Astrocyte of the hippocampus (primary cell): ENCODE results near the gene KRTAP10-7.
"Not testable (repeated sequence)": the region's sequence is repeated elsewhere in the genome, so short reads cannot be mapped to it uniquely, and the experiment has no call there.

Source experiments
- DNase-seq: peaks from one replicate; pipeline ENCODE4 v3.0.0; 2011; ENCODE audit warnings: low read depth, low spot score

Gene KRTAP10-7, protein sequence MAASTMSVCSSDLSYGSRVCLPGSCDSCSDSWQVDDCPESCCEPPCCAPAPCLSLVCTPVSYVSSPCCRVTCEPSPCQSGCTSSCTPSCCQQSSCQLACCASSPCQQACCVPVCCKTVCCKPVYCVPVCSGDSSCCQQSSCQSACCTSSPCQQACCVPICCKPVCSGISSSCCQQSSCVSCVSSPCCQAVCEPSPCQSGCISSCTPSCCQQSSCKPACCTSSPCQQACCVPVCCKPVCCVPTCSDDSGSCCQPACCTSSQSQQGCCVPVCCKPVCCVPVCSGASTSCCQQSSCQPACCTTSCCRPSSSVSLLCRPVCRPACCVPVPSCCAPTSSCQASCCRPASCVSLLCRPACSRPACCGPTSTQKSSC

DNA sequence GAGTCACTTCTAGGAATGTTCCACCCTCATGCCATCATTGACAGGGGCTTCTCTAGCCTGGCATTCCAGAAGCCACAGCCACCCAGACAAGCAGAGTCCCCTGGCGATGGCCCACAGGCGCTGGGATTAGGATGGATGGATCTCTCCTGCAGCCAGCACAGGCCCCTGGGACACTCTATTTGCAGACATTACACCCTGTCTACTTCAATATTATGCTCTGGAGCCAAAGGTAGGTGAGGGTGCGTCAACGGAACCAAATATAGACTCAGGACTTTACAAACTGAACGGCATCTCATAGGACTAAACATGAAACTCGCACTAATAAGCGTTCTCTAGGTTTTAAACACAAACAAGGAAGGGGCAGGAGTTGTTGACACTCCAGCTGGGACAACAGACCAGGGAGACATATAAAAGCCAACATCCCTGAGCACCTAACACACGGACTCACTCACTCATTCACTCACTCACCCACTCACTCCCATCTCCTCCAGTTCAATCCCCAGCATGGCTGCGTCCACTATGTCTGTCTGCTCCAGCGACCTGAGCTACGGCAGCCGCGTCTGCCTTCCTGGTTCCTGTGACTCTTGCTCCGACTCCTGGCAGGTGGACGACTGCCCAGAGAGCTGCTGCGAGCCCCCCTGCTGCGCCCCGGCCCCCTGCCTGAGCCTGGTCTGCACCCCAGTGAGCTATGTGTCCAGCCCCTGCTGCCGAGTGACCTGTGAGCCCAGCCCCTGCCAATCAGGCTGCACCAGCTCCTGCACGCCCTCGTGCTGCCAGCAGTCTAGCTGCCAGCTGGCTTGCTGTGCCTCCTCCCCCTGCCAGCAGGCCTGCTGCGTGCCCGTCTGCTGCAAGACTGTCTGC, at the start of gene KRTAP10-7:
Gene KRTAP10-7, plus strand, starts transcription at position 480 of the 861 bp plus-strand sequence. Its CDS starts 25 bp downstream, at position 505.
- not testable (repeated sequence) for DNase-seq

DNA sequence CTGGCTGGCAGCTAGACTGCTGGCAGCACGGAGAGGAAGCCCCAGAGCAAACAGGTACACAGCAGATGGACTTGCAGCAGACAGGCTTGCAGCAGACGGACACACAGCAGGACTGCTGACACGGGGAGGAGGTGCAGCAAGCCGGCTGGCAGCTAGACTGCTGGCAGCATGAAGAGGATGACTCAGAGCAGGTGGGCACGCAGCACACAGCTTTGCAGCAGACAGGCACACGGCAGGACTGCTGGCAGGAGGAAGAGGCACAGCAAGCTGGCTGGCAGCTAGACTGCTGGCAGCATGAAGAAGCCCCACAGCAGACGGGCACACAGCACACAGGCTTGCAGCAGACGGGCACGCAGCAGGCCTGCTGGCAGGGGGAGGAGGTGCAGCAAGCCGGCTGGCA, 49.6 kb upstream of the KRTAP10-7 start:
- DNase-seq = no peak

DNA sequence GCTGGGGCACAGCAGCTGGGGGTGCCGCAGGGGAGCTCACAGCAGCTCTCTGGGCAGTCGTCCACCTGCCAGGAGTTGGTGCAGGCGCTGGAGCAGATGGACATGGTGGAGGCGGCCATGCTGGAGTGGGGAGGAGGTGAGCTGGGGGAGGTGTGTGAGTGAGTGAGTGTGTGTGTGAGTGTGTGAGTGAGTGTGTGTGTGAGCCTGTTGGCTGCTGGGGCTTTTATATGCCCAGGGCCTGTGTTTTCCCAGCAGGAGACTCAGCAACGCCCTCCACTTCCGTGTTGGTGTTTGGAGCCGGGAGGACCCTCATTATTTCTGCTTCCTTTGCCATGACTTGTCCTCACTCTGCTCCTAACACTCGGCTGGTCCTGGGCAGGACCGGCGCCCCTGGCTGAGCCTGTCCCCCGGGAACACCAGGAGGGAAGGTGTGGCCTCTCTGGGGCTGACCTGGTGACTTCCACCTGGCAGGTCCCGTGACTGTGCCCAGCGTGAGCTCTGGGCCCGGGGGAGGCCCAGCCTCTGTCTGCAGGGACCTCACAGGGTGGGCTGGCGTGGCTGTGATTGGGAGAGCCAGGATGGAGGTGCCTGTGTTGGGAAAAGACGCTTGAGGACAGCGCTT, 48.9 kb upstream of the KRTAP10-7 start, which contains the start of gene KRTAP10-2:
Gene KRTAP10-2, minus strand, starts transcription at position 166 of the 622 bp plus-strand sequence. Its CDS starts 47 bp downstream, at position 119.
- no peak for DNase-seq

DNA sequence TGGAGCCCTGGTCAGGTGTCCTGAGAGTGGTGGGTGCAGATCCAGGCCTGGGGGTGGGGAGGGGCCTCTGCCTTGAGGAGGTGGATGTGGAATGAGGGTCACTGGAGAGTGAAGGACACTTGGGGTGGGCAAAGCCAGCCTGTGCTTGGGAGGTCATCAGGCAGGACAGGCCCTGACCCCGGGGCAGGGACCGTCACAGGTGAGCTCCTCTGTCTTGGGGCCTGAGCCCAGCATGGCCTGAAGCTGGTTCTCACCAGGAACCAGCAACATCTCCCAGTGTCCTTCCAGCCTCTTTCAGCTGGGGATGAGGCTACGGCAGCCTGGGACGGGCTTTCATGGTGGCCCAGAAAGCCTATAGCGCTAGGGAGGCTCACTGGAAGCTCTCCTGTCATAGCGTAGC, 48.3 kb upstream of the KRTAP10-7 start:
- no peak for DNase-seq

DNA sequence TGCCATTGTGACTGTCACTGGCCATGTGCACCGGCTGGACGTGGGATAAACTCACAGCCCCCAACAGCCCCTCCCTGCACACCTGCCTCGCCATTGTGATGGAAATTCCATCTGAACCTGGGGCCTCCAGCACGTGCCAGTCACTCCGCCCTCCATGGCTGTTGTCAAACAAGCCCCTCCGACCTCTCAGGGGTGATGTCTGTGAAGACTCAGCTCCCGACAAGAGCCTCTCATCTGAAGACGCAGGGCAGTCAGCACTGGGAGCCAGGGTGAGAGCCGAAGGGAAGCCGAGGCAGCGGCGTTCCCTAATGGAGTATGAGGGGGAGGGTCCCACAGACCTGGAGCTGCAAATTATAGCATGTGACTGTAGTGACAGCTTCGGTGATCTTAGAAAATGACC, 47.7 kb upstream of the KRTAP10-7 start:
- no peak for DNase-seq

DNA sequence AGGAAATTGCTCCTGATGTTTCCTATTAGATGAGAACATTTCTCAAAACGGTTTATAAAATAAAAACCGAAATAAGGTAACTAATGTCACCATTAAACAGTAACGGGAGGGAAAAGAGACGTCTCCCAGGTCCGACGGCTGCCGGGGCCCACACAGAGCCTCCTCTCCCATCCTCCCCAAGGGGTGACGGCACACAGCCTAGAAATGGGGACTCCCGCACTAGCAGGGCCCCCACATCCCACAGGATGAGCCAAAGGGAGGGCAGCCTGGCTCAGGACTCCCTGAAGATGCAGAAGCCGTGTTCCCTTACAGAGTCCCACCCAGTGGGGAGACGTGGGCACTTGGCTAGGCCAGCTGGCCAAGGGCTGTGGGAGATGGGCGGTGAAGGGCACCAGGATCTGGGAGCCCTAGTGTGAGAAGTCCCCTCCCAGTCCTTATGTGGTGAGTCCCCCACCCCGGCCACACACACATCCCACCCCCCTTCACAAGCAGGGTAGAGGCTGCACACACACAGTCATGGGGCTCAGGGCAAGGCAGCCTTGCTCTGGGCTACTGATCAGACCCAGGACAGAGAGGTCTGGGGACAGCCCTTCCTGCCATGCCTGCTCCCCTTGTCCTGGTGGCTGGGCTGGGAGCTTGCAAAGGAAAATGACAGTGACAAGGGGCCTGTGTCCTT, 45.1 kb upstream of the KRTAP10-7 start:
- no peak for DNase-seq

DNA sequence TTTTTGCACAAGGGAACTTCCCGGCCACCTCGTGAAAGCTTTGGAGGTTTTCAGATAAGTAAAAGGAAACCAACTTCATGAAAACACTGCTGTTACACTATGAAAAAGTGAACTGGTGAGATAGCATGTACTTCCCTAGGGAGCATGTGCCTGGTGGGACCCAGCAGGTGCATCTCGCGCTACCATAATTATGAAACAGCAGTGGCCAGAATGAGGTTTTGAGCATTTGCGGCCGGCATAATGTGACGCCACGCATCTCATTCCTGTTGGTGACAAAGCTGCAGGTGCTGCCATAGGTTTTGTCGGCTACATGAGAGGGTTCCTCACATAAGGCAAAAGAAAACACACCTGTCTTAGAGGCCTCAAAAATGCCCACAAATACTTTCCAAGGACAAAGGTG, 43.5 kb upstream of the KRTAP10-7 start:
- DNase-seq = no peak

DNA sequence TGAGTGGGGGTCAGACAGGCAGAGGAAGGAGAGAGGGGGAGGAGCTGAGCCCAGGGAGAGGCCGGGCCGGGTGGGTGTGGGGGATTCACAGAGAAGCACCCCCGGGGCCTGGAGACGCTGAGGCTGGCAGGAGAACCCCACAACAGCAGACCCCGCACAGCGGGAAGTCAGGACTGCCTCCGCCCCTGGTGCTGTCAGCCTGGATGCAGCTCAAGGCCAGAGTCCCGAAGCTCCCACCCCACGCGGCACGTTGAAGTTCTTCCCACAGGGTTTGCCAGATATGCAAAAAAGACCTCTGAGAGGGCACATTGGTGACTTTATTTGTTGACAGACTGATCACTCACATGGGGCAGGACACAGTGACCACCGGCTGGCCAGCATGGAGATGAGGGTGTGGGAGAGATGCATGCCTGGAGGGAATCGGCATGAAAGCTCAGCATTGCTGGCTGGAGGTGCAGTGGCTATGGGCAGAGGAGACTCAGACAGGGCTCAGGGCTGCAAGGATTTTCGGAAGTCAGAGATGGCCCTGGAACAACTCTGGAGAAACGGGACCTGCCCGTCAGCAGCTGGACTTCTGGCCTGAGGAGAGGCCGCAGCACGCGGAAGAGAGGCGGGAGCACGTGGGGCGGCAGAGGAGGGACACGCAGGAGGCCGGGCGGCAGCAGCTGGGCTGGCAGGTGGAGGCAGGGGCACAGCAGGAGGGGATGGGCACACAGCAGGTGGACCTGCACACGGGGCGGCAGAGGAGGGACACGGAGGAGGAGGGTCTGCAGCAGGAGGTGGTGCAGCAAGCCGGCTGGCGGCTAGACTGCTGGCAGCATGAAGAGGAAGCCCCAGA, 42.7 kb upstream of the KRTAP10-7 start:
- no peak for DNase-seq

DNA sequence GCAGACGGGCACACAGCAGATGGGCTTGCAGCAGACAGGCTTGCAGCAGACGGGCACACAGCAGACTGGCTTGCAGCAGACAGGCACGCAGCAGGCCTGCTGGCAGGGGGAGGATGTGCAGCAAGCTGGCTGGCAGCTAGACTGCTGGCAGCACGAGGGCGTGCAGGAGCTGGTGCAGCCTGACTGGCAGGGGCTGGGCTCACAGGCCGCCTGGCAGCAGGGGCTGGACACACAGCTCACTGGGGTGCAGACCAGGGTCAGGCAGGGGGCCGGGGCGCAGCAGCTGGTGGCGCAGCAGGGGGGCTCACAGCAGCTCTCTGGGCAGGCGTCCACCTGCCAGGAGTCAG, 42.1 kb upstream of the KRTAP10-7 start:
- not testable (repeated sequence) for DNase-seq

DNA sequence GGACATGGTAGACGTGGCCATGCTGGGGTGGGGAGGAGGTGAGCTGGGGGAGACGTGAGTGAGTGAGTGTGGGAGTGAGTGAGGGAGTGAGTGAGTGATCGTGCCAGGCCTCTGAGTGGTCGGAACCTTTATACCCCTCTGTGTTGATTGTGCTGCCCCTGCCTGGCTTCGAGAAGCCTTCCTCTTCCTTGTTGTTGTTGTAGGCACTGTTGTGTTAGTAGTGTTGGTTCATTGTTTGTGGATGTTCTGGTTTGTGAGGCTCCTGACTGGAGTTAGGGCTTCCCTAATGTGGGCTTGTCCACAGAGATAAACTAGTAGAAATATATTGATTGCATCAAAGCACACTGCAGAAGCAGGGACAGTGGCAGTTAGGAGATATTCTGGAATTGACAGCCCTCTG, 41.7 kb upstream of the KRTAP10-7 start, which contains the start of gene KRTAP10-3:
Gene KRTAP10-3, minus strand, starts transcription at position 101 of the 400 bp plus-strand sequence. Its CDS starts 80 bp downstream, at position 21.
- no peak for DNase-seq

DNA sequence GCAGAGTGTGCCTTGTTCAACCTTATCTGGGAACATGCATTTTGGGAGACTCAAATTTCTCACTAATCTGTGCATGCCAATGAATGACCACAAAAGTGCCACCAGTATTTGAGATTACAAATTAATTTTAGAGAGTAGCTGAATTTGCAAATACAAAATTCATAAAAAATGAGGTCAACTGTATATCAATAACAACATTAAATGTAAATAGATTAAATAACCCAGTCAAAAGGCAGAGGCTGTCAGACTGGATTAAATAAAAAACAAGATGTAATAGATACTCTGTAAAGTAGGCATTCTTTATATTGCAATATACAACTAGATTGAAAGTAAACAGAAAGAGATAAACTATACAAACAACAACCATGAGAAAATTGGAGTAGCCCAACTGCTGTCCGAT, 36.3 kb upstream of the KRTAP10-7 start:
- DNase-seq = no peak

DNA sequence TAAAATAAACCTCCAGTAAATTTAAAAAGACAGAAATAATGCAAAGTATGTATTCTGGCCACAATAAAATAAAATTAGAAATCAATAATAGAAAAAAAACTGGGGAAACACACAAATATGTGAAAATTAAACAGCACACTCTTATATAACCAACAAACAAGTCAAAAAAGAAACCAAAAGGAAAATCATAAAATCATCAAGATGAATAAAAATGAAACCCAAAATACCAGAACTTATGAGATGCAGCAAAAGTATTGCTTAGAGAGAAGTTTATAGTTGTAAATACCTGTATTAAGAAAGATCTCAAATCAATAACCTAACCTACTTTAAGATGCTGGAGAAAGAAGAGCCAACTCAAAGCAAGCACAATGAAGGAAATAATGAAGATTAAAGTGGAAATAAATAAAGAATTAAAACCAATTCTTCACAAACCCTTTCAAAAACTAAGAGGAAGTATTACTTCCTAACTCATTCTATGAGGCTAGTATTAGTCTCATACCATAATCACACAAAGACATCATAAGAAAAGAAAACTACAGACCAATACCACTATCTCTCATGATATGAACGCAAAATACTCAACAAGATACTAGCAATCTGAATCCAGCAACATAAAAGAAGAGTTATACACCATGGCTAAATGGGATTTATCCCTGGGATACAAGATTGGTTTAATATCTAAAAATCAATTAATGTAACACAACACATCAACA, 35.4 kb upstream of the KRTAP10-7 start:
- no peak for DNase-seq

DNA sequence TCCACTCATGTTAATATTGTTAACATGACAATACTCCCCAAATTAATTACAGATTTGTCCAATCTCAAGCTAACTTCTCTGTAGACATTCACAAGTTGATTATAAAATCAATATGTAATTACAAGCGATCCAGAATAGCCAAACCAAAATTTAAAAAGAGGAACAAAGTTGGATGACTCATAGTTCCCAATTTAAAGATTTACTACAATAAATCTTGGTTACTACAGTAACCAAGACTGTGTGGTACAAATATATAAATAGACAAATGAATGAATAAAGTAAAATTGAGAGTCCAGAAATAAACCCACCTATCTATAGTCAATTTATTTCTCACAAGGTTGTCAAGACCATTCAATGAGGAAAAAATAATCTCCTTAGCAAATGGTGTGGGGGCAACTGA, 34.0 kb upstream of the KRTAP10-7 start:
- no peak for DNase-seq

DNA sequence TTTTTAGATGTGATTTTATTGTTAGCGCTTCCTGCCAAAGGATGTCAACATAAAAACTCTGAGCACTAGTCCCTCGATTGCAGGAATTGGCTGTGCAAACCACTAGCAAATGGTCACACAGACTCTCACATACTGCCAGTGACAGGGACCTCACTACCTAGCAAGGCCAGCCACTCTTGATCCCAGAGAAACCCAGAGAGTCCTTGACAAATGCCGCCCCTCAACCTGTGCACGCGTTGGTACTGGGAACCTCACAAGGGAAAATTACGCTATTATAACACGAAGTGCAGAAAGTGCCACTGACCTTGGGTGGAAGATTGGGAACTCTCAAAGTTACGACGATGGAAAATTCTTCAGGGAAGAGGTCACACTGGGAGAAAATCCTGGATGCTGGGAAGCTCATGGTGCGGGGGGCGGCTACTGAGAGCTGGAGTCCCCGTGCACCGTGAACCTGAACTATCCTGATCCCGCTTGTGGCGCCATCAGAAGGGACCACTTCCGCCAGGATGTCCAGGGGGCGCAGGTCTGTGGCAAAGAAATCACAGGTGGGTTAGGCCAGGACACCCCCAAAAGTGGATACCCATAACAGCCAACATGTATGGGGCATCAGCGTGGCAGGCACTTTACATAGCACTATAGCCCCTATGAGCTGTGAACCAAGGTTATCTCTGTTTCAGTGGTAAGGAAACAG, 32.8 kb upstream of the KRTAP10-7 start:
- DNase-seq = no peak

DNA sequence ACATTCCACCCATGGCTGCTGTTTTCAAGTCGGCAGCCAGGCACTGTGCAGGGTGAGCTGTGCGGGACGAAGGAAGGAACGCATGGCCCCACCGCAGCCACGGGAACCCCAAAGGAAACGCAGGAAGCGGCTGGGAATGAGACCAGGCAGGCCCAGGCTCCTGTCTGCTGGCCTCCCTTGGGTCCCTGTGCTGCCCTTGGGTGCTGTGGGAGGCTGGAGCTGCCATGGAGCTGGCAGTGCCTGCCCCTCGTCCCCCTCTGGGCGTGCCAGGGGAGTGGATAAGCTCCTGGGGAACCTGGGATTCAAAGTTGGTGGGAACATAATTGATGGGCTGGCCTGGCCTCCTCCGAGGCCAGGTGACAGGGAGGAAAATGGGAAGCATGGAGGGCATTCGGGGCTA, 32.1 kb upstream of the KRTAP10-7 start:
- no peak for DNase-seq

DNA sequence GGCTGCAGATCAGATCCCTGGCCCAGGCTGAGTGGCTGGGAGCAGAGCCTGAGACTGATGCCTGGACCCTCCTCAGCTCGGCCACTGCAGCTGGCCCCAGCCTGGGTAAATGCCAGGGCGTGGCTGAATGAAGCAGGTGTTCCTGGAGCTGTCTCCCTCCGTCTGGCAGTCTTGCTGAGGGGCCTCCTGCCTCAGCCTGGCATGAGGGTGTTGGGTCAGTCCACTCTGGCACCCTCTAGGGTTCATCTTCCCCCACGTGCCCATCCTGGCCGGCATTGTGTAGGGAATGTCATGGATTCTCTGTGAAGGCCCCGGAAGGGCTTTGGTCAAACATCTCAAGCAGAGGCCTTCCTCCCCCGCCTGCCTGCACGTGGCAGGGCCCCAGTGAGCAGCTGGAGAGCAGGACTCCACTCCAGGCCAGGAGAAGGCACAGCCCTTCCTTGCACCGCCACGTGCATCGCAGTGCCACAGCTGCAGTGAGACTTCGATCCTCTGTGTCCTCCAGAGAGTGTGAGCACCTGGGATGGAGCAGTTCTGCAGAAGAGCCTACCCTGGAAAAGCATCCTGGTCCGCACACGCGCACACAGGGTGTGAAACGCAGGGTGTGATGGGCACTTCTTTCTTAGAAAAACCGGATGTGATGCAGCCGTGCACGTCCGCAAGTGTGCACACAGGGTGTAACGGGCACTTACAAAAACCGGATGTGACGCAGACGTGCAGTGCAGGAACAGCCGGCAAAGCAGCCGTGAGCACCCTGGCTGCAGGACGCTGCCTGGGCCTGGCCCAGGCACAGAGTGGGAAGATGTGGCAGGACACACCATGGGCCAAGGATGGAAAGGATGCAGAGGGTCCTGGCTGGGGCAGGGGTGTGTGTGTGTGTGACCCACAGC, 31.5 kb upstream of the KRTAP10-7 start:
- no peak for DNase-seq

DNA sequence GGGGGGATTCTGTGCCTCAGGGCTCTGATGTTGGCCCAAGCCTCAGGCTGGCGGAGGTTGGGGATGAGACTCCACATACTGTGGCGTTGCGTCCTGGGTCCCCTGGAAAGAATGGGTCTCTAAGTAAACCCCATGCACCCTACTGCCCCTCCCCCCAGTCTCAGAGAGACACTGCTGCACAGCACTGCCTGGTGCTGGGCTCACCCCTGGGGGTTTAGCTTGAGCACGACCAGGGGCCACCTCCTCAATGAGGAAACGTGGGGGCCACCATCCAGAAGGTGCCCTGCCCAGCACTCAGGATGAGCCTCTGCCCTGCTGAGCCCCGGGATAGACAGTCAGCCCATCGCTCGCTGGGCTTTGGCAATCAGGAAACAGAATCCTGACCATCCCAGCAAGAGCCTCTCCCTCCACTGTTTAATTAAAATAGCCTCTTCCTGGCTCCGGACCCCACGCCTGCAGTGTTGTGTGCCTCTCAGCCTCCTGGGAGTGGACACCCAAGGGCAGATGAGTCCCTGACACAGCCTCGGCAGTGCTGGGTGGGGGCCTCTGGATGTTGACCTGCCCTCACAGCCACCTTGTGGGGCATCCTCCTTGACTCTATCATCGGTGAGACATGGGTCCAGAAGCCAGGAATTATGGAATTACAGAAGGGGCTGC, 30.4 kb upstream of the KRTAP10-7 start:
- DNase-seq = no peak

DNA sequence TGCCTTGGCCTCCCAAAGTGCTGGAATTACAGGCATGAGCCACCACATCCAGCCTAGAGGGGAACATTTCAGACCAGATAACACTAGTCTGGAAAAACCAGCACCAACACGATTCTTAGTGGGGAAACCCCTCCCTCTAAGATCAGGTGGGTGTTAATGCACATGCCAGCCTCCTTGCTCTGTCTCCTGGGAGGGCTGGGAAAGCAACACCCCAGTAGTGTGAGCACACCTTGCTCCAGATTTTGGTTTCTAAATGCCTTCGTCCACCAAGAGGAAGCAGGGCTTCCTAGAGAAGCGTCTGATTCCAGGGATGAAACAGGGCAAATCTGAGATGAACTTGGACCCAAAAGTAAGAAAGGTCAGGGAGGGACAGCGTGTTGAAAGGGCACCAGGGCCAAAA, 29.1 kb upstream of the KRTAP10-7 start:
- no peak for DNase-seq
